GM21723 (cell line): Measurements from ENCODE around the gene TMEM132A.

Experiments used
- ATAC-seq: cut with Tn5 transposase; IDR thresholded peaks from one replicate; pipeline ENCODE4 v1.9.1; 2021; ENCODE audit warnings: mild to moderate bottlenecking, moderate library complexity; ENCODE audit not compliant: unreplicated experiment

The TMEM132A gene

DNA sequence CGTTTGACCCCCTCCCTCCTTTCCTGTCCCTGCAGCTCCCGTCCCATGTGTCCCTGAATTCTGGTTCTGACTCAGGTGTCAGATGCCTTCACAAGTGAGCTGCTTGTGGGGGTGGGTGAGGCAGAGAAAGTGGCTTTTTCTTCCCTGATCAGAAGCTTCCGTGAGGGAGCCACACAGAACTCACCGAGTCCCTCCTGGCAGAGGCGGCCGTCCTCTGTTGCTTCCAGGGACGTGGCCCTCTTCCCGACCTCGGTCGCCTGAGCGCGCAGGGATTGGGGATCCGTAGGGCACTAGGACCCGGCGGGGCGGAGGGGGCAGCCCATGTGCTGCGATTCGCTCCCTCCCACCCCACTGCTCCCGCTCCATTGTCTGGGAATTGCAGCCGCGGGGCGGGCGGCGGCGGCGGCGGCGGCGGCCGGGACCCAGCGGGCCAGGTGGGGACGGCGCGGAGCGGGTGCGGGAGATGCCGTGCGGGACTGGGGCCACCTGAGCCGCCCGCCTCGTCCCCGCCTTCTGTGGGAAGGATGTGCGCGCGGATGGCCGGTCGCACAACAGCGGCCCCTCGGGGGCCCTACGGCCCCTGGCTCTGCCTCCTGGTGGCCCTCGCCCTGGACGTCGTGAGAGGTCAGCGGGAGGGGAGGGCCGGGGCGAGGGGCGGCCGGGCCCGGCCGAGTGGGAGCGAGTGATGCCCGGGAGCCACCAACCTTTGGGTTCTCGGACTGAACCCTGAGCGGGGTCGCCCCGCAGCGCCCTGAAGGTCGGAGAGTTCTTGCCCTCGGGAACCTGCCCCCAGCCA, at the start of gene TMEM132A:
Gene TMEM132A (plus strand): TSS at position 351 of the 796 bp plus-strand sequence. CDS start 174 bp downstream, at position 525.
- ATAC-seq: peak; percentile 51

DNA sequence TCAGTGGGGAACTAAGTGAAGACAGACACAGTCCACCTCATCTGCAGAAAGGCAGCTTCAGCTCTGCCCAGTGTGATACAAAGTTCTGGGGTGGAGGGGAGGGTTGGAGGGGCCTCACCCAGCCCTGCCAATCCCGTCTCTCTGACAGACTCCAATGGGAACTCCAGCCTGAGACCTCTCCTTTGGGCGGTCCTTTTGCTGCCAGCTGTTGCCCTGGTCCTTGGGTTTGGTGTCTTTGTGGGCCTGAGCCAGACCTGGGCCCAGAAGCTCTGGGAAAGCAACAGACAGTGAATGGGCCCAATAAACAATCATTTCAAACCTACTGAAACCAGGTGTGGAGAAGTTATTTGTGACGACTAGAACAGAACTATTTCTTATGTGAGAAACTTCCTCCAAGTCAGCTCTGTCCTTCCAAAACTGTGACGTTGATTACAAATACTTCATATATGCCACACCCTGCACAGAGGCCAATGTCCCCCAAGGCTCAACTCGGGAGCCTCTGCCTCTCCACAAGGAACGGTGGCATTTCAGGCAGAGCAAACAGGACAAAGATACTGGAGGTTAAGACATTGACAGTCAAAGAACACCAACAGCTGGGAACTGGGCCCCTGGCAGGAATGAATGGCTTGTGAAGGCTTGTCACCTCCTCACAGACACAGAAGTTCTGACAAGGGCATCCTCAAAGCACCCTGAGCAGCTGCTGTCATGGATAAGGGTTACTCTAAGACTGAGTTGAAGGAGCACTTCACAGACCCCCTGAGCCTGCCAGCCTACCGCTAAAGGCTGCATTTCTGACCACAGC, 48.7 kb upstream of the TMEM132A start:
- no peak for ATAC-seq

- ATAC-seq: no peak
Measured at GRCh38 chr11:60876168-60876485, 48.1 kb upstream of the TMEM132A start.

DNA sequence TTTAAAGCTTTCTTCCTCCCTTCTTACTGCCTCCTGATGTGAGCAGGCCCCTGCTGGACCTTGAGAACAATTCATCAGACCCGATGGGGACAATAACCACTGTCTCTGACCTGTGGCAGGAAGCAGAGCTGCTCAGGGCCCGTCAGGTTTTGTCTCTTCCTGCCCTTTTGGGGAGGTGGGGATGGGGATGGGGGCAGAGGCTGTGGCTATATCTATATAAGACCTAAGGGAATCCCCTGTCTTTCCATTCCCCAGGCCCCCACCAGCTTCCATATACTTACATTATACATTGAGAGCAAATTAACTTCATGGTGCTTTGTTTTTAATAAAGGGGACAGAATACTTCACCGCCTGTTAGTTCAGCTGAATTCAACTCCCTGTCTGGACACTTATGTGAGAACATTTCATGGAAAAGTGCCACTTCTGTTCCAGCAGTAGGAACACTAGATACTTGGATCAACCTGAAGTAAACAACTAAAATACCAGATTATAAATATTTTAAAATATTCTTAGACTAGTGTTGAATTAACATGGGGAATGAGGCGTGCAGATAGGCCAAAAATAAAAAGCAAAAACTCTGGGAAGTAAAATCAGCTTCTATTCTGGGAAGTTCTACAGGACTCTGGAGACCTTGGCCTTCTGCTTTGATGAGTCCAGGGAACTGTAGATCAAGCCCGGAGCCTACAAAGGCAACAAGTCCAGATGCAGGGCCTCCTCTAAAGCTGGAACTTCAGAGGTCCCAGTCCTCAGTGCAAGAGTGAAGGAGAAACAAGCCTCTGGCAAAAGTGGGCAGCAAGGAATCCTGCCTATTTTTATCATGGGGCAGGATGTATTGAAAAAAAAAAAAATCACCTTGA, 45.8 kb upstream of the TMEM132A start:
- no peak for ATAC-seq

- ATAC-seq: no peak
Measured at GRCh38 chr11:60879104-60879503, 45.2 kb upstream of the TMEM132A start.

DNA sequence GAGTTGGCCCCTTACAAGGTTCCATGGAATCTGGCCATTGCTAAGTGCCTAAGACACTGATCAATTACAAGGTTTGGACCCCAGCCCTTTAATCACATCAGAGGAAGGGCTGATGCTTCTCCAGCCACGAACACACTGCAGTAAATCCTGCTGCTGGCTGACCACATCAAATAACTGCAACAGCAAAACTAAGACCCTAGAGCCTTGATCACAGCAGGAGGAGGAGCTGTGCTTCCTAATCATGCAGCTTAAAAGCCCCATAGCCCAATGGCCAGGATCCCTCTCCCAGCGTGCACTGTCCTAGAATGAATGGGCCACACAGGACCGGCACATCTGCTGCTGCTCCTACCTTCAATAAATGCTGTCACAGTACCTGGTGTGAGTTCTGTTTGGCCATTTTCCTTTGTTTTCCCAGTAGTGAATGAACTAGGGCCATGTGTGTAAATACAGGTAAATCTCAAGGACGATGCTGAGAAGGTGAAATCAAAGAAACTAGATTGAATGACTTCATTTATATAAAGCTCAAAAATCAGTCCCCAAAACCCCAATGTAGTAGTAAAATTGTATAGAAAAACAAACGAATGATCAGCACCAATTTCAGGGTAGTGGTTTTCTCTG, 44.2 kb upstream of the TMEM132A start:
- no peak for ATAC-seq

- ATAC-seq: no peak
Measured at GRCh38 chr11:60880643-60881282, 43.5 kb upstream of the TMEM132A start.

GRCh38 chr11:60887556-60887955, 36.7 kb upstream of the TMEM132A start:
- peak; percentile 68 for ATAC-seq

DNA sequence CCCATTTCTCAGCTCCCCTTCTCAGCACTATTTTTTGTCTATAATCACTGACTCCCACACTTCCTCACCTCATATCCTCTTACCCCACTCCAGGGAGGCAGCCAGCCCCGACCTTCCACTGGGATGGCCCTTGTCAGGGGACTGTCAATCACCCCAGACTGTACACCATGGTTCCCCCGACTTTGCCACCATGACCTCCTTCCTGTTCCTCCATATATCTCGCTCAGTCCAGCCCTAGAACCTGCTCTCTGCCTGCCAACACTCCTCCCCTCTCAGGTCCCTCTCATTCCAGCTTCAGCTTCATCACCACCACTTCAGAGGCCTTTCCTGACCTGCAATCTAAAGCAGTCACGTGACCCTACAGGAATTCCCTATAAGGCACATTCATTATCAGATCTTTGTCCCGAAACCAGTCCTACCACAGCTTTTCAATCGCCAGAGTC, 34.4 kb upstream of the TMEM132A start:
- no peak for ATAC-seq

GRCh38 chr11:60890696-60891095, 33.6 kb upstream of the TMEM132A start:
- no peak for ATAC-seq

GRCh38 chr11:60891103-60891741, 33.0 kb upstream of the TMEM132A start:
- ATAC-seq: no peak

- ATAC-seq: no peak
Measured at GRCh38 chr11:60895687-60896086, 28.6 kb upstream of the TMEM132A start.

DNA sequence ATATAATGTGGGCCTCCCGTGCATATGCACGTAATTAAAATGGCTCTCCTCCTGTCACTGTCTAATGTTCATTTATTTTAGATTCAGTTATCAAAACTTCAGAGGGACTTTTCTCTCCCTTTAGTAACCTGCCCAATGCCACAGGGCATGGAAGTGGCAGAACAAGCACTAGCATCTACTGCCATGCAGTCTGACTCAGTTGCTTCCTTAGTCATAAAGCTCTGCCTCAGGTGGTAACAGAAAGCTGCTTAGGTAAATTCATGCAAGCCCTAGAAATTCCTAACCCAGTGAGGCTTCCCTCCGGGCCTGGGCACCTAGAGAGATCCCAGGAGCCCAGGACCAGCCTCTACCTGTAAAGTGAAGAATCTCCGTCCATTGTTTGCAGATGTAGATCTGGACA, 26.8 kb upstream of the TMEM132A start:
- no peak for ATAC-seq

- ATAC-seq: no peak
Measured at GRCh38 chr11:60899046-60899936, 25.0 kb upstream of the TMEM132A start.

DNA sequence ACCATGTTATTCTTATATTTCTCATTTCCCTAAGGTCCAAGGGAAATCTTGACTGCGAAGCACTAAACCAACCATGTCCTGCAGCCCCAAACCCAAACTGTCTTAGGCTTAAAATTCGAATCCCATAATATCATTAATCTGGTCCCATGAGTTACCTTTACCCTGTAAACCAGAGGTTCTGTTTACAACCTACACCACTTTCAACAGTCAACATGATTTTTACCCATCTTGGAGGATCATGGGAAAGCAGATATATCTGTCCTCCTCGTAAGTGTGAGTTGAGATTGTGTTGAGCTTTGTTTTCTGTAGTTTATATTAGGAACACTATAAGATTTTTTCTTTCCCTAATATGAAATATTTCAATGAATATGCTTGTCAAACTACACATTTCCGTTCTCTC, 24.3 kb upstream of the TMEM132A start:
- ATAC-seq: no peak

GRCh38 chr11:60900673-60901404, 23.4 kb upstream of the TMEM132A start:
- ATAC-seq: no peak

- no peak for ATAC-seq
Measured at GRCh38 chr11:60902625-60903024, 21.6 kb upstream of the TMEM132A start.

- ATAC-seq: no peak
Measured at GRCh38 chr11:60905047-60905446, 19.2 kb upstream of the TMEM132A start.
